Mesenchymal stem cell (in vitro differentiated cells and primary cell): ENCODE measurements around the gene RAE1.

Experiments
- DNase-seq: peaks from one replicate; pipeline ENCODE4 v3.0.0-alpha.2; 2013
- H2AFZ ChIP-seq: one replicate; pipeline ENCODE4 v1.6.1; 2013; ENCODE audit warnings: low read depth, mild to moderate bottlenecking, control low read depth, inconsistent platforms, low read length, moderate library complexity
- H2AK5ac ChIP-seq: 2 replicates; pipeline ENCODE4 v1.6.1; 2013; ENCODE audit warnings: low read length, moderate library complexity, mild to moderate bottlenecking, inconsistent platforms; ENCODE audit not compliant: severe bottlenecking
- H2BK120ac ChIP-seq: one replicate; pipeline ENCODE4 v1.6.1; 2013; ENCODE audit warnings: low read depth, mild to moderate bottlenecking, inconsistent platforms, low read length, moderate library complexity
- H2BK12ac ChIP-seq, 2 experiments: one replicate each; pipeline ENCODE4 v1.6.1; 2013; ENCODE audit warnings: inconsistent platforms in 2 of 2, low read length in 2 of 2, mild to moderate bottlenecking in 2 of 2, moderate library complexity in 2 of 2, control low read depth in 1 of 2
- H2BK15ac ChIP-seq: one replicate; pipeline ENCODE4 v1.6.1; 2013; ENCODE audit warnings: mild to moderate bottlenecking, low read depth, inconsistent platforms; ENCODE audit not compliant: poor library complexity, severe bottlenecking
- H2BK5ac ChIP-seq: 2 replicates; pipeline ENCODE4 v1.6.1; 2013; ENCODE audit warnings: low read depth, mild to moderate bottlenecking, low read length, control low read depth, inconsistent platforms; ENCODE audit not compliant: poor library complexity, severe bottlenecking
- H3K14ac ChIP-seq, 2 experiments: one replicate each; pipeline ENCODE4 v1.6.1; 2013; ENCODE audit warnings: inconsistent platforms in 2 of 2, low read length in 2 of 2, control low read depth in 1 of 2, mild to moderate bottlenecking in 1 of 2, moderate library complexity in 1 of 2
- H3K18ac ChIP-seq, 2 experiments: one replicate each; pipeline ENCODE4 v1.6.1; 2013; ENCODE audit warnings: inconsistent platforms in 2 of 2, low read length in 2 of 2, control low read depth in 1 of 2, low read depth in 1 of 2, mild to moderate bottlenecking in 1 of 2
- H3K23ac ChIP-seq, 2 experiments: one replicate each; pipeline ENCODE4 v1.6.1; 2013; ENCODE audit warnings: inconsistent platforms in 2 of 2, low read length in 2 of 2, mild to moderate bottlenecking in 2 of 2, moderate library complexity in 2 of 2, control low read depth in 1 of 2
- H3K27ac ChIP-seq: 2 replicates; pipeline ENCODE4 v1.5.1; 2013; ENCODE audit warnings: mild to moderate bottlenecking, moderate library complexity, low read length, control low read depth, inconsistent platforms; ENCODE audit not compliant: poor library complexity, severe bottlenecking
- H3K27me3 ChIP-seq, 2 experiments: 2 replicates each; pipeline versions ENCODE4 v1.6.1 to v1.7.0; 2013; ENCODE audit warnings: low read length in 2 of 2, mild to moderate bottlenecking in 2 of 2, moderate library complexity in 2 of 2, control low read depth in 1 of 2, inconsistent platforms in 1 of 2; ENCODE audit not compliant: control insufficient read depth in 1 of 2, insufficient read depth in 1 of 2
- H3K36me3 ChIP-seq, 2 experiments: 2 replicates each; pipeline versions ENCODE4 v1.6.1 to v1.7.0; 2013; ENCODE audit warnings: low read length in 2 of 2, control low read depth in 1 of 2, inconsistent platforms in 1 of 2, low read depth in 1 of 2, mild to moderate bottlenecking in 1 of 2; ENCODE audit not compliant: insufficient read depth in 2 of 2, control insufficient read depth in 1 of 2
- H3K4ac ChIP-seq, 2 experiments: one replicate each; pipeline ENCODE4 v1.6.1; 2013; ENCODE audit warnings: inconsistent platforms in 2 of 2, low read length in 2 of 2, mild to moderate bottlenecking in 2 of 2, moderate library complexity in 2 of 2, control low read depth in 1 of 2, low read depth in 1 of 2
- H3K4me1 ChIP-seq: 2 replicates; pipeline ENCODE4 v1.6.1; 2013; ENCODE audit warnings: low read depth, low read length, control low read depth; ENCODE audit not compliant: control insufficient read depth, insufficient read depth
- H3K4me2 ChIP-seq: 2 replicates; pipeline ENCODE4 v1.6.1; 2013; ENCODE audit warnings: low read length, mild to moderate bottlenecking, inconsistent platforms; ENCODE audit not compliant: poor library complexity, severe bottlenecking
- H3K4me3 ChIP-seq, 2 experiments: 2 replicates each; pipeline versions ENCODE4 v1.5.1 to v1.7.0; 2013; ENCODE audit warnings: low read length in 2 of 2, mild to moderate bottlenecking in 2 of 2, control low read depth in 1 of 2, low read depth in 1 of 2; ENCODE audit not compliant: insufficient read depth in 1 of 2
- H3K79me1 ChIP-seq: replicated peaks from 2 replicates; pipeline ENCODE4 v1.6.1; 2013; ENCODE audit warnings: mild to moderate bottlenecking, control low read depth, low read length, inconsistent platforms; ENCODE audit not compliant: poor library complexity, severe bottlenecking
- H3K9ac ChIP-seq: 2 replicates; pipeline ENCODE4 v1.7.0; 2013; ENCODE audit warnings: mild to moderate bottlenecking, low read length, moderate library complexity
- H3K9me3 ChIP-seq: 2 replicates; pipeline ENCODE4 v1.7.0; 2013; ENCODE audit warnings: mild to moderate bottlenecking, low read length; ENCODE audit not compliant: control insufficient read depth
- H4K8ac ChIP-seq: one replicate; pipeline ENCODE4 v1.6.1; 2013; ENCODE audit warnings: inconsistent platforms, mild to moderate bottlenecking, low read length, moderate library complexity
- H4K91ac ChIP-seq: one replicate; pipeline ENCODE4 v1.6.1; 2013; ENCODE audit warnings: mild to moderate bottlenecking, low read length, inconsistent platforms
- WGBS: methylation state at CpG from one replicate; pipeline ENCODE4 v1.1.7; 2013; ENCODE audit warnings: mixed read lengths; 5-methylcytosine and 5-hydroxymethylcytosine counted together

RAE1 gene

GRCh38 chr20:57315083-57315975 is 35.7 kb upstream of the RAE1 start:
- DNase-seq, result no peak
- no peak overlapping the region for H4K91ac ChIP-seq
- peaks cover 58 to 59% of the 10 kb centered on the region in 2 experiments for H3K27me3 ChIP-seq
- H3K9me3 ChIP-seq, result no peaks in the 10 kb centered on the region
- WGBS, result 74% methylated on average over 8 of the region's 8 CpGs
- no peaks in the 10 kb centered on the region for H3K4me1 ChIP-seq
- H2AK5ac ChIP-seq, result no peak overlapping the region
- no peaks in the 10 kb centered on the region for H3K36me3 ChIP-seq
- no peak overlapping the region for H3K4me2 ChIP-seq
- H3K27ac ChIP-seq, result no peak overlapping the region
- no peak overlapping the region for H4K8ac ChIP-seq
- no peak overlapping the region for H2BK15ac ChIP-seq
- H3K23ac ChIP-seq, result no peak overlapping the region
- no peak overlapping the region for H3K9ac ChIP-seq
- H3K79me1 ChIP-seq, result no peaks in the 10 kb centered on the region
- H2BK5ac ChIP-seq, result no peak overlapping the region
- no peak overlapping the region for H2BK12ac ChIP-seq
- H2AFZ ChIP-seq, result no peak overlapping the region
- H2BK120ac ChIP-seq, result no peak overlapping the region
- H3K18ac ChIP-seq, result no peak overlapping the region
- H3K14ac ChIP-seq, result no peak overlapping the region
- H3K4me3 ChIP-seq, result no peak overlapping the region
- no peak overlapping the region for H3K4ac ChIP-seq

GRCh38 chr20:57315976-57316480 is 35.0 kb upstream of the RAE1 start:
- no peak overlapping the region for H3K14ac ChIP-seq
- no peak overlapping the region for H2BK12ac ChIP-seq
- no peak overlapping the region for H3K9ac ChIP-seq
- H2BK120ac ChIP-seq, result no peak overlapping the region
- DNase-seq, result no peak
- H3K18ac ChIP-seq, result no peak overlapping the region
- H2AFZ ChIP-seq, result no peak overlapping the region
- H3K23ac ChIP-seq, result no peak overlapping the region
- H4K91ac ChIP-seq, result no peak overlapping the region
- H2AK5ac ChIP-seq, result no peak overlapping the region
- no peak overlapping the region for H3K27ac ChIP-seq
- no peaks in the 10 kb centered on the region for H3K9me3 ChIP-seq
- H3K4ac ChIP-seq, result no peak overlapping the region
- H3K4me1 ChIP-seq, result no peaks in the 10 kb centered on the region
- H3K4me2 ChIP-seq, result no peak overlapping the region
- H2BK15ac ChIP-seq, result no peak overlapping the region
- no peaks in the 10 kb centered on the region for H3K79me1 ChIP-seq
- 78% methylated on average over 6 of the region's 8 CpGs for WGBS
- H2BK5ac ChIP-seq, result no peak overlapping the region
- no peak overlapping the region for H3K4me3 ChIP-seq
- no peaks in the 10 kb centered on the region for H3K36me3 ChIP-seq
- peaks cover 53 to 57% of the 10 kb centered on the region in 2 experiments for H3K27me3 ChIP-seq
- no peak overlapping the region for H4K8ac ChIP-seq

- H3K4me3 ChIP-seq, result peak overlapping the region in 1 of 2 experiments; percentile 26
- H3K27me3 ChIP-seq, result peaks cover 60 to 62% of the 10 kb centered on the region in 2 experiments
- H3K36me3 ChIP-seq, result no peaks in the 10 kb centered on the region
- no peak overlapping the region for H3K23ac ChIP-seq
- no peak overlapping the region for H3K4ac ChIP-seq
- no peak overlapping the region for H2BK12ac ChIP-seq
- no peak overlapping the region for H2BK15ac ChIP-seq
- no peak overlapping the region for H3K14ac ChIP-seq
- H2BK120ac ChIP-seq, result no peak overlapping the region
- no peak overlapping the region for H3K9ac ChIP-seq
- H3K4me1 ChIP-seq, result no peaks in the 10 kb centered on the region
- H3K9me3 ChIP-seq, result no peaks in the 10 kb centered on the region
- no peak overlapping the region for H2AK5ac ChIP-seq
- no peak overlapping the region for H4K8ac ChIP-seq
- no peak overlapping the region for H3K27ac ChIP-seq
- H3K4me2 ChIP-seq, result no peak overlapping the region
- H3K18ac ChIP-seq, result no peak overlapping the region
- H3K79me1 ChIP-seq, result no peaks in the 10 kb centered on the region
- no peak overlapping the region for H4K91ac ChIP-seq
- 68% methylated on average over 9 of the region's 9 CpGs for WGBS
- no peak overlapping the region for H2BK5ac ChIP-seq
- no peak for DNase-seq
- no peak overlapping the region for H2AFZ ChIP-seq
Observed at GRCh38 chr20:57316795-57317201, 34.3 kb upstream of the RAE1 start.

GRCh38 chr20:57317316-57317788 is 33.7 kb upstream of the RAE1 start:
- no peak overlapping the region for H3K18ac ChIP-seq
- no peaks in the 10 kb centered on the region for H3K9me3 ChIP-seq
- 90% methylated on average over 8 of the region's 8 CpGs for WGBS
- no peak overlapping the region for H2BK12ac ChIP-seq
- no peak overlapping the region for H2BK5ac ChIP-seq
- no peak overlapping the region for H3K14ac ChIP-seq
- H2AK5ac ChIP-seq, result no peak overlapping the region
- H4K91ac ChIP-seq, result no peak overlapping the region
- peak overlapping the region in 1 of 2 experiments; percentile 32 for H3K23ac ChIP-seq
- DNase-seq, result no peak
- no peak overlapping the region for H3K27ac ChIP-seq
- H4K8ac ChIP-seq, result no peak overlapping the region
- no peaks in the 10 kb centered on the region for H3K79me1 ChIP-seq
- H3K4ac ChIP-seq, result no peak overlapping the region
- no peak overlapping the region for H3K4me3 ChIP-seq
- no peak overlapping the region for H2BK120ac ChIP-seq
- no peak overlapping the region for H2BK15ac ChIP-seq
- H3K27me3 ChIP-seq, result peaks cover 62 to 65% of the 10 kb centered on the region in 2 experiments
- no peak overlapping the region for H3K4me2 ChIP-seq
- H3K9ac ChIP-seq, result no peak overlapping the region
- no peaks in the 10 kb centered on the region for H3K36me3 ChIP-seq
- H3K4me1 ChIP-seq, result no peaks in the 10 kb centered on the region
- no peak overlapping the region for H2AFZ ChIP-seq
